HUDEP-2 (cell line): ENCODE measurements around the gene KIFBP.
"Not testable (repeated sequence)": the region's sequence is repeated elsewhere in the genome, so short reads cannot be mapped to it uniquely, and the experiment has no call there.

ENCODE experiments used
- DNase-seq, 76 experiments: peaks; one replicate each; lab custom pipeline; 2025; ENCODE audit not compliant: unreplicated experiment in 76 of 76; lab: John Stamatoyannopoulos, UW

The KIFBP gene, protein sequence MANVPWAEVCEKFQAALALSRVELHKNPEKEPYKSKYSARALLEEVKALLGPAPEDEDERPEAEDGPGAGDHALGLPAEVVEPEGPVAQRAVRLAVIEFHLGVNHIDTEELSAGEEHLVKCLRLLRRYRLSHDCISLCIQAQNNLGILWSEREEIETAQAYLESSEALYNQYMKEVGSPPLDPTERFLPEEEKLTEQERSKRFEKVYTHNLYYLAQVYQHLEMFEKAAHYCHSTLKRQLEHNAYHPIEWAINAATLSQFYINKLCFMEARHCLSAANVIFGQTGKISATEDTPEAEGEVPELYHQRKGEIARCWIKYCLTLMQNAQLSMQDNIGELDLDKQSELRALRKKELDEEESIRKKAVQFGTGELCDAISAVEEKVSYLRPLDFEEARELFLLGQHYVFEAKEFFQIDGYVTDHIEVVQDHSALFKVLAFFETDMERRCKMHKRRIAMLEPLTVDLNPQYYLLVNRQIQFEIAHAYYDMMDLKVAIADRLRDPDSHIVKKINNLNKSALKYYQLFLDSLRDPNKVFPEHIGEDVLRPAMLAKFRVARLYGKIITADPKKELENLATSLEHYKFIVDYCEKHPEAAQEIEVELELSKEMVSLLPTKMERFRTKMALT

DNA sequence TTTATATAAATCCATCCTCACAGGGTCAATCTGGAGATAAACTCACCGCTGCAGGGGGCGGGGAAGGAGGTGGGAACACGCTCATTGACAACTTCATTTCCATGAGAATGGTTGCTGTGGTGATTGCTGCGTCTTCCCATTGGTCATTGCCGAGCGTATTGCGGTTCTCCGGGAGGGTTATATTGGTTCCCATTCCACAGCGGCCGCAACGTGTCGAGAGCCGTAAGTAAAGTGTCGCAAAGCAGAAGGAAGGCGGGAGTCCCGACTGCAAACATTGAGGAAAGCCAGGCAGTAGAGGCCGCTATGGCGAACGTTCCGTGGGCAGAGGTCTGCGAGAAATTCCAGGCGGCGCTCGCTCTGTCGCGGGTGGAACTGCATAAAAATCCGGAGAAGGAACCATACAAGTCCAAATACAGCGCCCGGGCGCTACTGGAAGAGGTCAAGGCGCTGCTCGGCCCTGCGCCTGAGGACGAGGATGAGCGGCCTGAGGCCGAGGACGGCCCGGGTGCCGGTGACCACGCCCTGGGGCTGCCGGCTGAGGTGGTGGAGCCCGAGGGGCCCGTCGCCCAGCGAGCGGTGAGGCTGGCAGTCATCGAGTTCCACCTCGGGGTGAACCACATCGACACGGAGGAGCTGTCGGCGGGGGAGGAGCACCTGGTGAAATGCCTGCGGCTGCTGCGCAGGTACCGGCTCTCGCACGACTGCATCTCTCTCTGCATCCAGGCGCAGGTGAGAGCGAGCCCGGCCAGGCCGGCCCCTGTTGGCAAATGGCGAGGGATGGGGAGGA lies at the start of gene KIFBP:
Gene KIFBP, plus strand, starts transcription at position 274 of the 787 bp plus-strand sequence. Its CDS starts 30 bp downstream, at position 304.
- DNase-seq, result peak; percentile 24 to 96 (median 87)

DNA sequence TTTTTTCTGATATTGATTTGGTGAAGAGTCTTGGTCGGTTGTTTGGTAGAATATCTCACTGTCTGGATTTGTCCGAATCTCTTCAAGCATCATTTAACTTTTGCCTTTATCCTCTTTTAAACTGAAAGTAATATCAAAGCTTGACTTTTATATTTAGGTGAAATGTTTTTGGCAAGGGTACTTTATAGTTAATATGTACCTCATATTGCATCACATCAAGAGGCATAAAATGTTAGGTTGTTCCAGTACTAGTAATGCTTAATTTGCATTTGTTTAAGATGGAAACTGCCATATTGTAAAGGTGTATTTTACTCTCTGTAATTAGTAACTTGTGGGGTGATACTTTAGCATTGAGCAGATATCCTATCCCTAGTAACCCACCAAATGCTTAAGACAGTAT lies 49.7 kb upstream of the KIFBP start:
- no peak for DNase-seq

DNA sequence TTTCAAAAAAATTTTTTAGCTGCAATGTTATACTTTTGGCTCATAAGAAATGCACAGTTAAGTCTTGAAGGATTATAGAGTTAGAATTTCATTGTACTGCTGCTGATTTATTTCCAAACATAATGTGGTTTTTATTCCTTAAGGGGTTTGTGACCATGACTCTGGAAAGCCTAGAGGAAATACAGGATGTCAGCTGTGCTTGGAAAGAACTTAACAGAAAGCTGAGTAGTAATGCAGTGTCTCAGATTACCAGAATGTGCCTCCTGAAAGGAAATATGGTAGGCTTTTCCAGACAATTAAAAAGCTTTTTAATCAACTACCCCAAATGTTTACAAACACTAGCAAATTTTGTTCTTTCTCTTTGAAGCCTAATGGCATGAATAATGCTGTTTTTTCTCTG lies 47.7 kb upstream of the KIFBP start:
- DNase-seq, result not testable (repeated sequence)

DNA sequence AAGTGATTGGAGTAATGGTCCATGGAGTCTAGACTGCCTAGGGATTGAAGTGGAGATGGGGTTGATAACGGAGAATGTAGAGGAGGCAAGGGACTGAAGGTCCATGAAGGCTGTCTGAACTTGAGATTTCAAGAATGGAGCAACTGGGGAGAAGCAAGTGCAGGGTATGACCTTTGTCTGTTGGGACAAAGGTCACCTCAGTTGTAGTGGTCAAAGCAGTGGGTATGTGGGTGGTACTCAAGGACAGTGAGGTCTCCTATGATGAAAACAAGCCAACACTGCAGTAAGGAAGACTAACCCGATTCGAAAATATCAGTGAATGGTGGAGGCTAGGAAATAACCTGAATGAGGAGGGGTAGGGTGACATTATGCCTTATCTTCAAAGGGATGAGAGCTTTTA lies 38.0 kb upstream of the KIFBP start:
- DNase-seq, result no peak

DNA sequence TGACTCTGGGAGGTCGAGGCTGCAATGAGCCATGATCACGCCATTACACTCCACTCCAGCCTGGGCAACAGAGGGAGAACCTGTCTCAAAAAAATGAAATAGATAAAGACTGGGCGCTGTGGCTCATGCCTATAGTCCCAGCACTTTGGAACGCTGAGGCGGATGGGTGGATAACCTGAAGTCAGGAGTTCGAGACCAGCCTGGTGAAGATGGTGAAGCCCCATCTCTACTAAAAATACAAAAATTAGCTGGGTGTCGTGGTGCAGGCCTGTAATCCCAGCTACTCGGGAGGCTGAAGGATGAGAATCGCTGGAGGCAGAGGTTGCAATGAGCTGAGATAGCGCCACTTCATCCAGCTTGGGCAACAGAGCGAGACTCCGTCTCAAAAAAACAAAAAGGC lies 33.7 kb upstream of the KIFBP start:
- DNase-seq, result no peak

DNA sequence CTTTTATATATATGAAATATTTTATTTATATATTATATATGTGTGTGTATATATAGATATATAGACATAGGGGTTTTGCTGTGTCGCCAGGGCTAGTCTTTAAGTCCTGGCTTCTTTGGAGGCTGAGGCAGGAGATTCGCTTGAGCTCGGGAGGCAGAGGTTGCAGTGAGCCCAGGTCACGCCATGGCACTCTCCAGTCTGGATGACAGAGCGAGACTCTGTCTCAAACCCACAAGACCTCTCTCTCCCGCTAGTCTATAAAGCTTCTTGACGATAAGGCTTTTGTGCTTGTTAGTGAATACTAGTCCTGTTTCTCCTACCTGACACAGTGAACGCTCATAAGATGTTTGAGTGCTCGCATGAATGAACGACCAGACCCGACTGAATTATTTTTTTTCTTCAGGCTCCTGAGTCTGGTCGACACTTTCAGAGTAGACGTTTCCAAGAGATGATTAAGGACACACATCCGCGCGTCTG lies 33.2 kb upstream of the KIFBP start:
- peak in 33 of 76 experiments; percentile 7 to 75 (median 39) for DNase-seq

DNA sequence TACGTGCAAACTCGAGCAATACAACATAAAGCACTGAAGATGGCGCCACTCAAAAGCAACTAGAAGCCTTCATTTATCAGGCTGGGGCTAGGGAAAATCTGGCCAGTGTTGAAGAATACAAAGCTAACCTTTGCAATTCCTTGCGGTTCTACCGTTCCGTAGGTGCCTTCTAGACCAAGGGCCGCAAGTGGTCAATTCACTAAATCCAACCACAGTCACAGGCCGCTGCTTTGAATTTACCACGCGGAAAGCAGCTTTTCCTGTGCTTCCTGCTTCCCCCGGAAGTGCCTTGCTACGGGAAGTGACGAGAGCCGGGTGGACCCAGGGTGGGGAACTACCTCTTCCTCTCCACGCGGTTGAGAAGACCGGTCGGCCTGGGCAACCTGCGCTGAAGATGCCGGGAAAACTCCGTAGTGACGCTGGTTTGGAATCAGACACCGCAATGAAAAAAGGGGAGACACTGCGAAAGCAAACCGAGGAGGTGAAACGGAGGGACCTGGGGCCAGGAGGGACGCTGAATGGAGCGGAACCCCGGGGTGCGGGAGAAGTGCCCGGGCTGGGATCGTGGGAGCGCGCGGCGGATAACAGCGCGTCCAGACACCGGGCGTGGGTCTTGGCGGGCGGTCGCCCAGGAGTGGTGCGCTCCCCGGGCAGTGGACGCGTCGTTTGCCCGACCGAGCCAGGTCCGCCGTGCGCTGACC lies 32.6 kb upstream of the KIFBP start, which contains the start of gene DDX21:
Gene DDX21, plus strand, starts transcription at position 339 of the 701 bp plus-strand sequence. Its CDS starts 56 bp downstream, at position 395.
- DNase-seq, result peak; percentile 31 to 91 (median 82)

DNA sequence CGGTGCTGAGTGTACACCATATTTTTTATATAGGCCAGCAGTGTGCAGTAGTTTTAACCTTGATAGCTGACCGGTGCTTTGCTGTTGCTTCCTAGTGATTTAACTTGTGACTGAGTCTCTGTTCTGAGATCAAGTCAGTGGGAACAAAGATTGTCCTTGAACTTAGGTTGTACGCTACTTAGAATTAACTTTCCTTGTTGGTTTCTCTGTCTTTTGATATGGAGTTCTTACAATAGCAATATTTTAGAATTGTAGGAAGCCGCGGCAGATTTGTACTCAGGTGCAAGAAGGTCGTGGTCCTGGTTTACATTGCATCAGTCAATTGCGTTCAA lies 31.4 kb upstream of the KIFBP start:
- no peak for DNase-seq

DNA sequence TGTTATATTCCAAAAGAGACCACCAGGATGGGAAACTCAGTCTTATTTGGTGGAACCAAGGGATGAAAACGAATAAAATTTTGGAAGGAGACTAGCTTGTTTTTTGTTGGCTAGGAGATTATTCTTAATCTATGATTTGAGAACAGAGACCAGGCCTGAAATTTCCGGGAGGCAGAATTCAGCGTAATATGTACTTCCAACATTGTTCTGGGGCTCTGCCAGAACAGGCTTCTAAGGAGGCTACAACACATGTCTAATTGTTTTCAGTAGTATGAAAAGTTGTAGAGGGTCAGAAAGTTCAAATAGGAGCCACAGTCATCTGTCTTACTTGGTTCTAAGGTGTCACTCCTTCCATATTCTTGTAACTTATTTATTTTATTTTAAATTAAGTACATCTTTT lies 30.9 kb upstream of the KIFBP start:
- peak in 3 of 76 experiments; percentile 17 to 20 (median 17) for DNase-seq

DNA sequence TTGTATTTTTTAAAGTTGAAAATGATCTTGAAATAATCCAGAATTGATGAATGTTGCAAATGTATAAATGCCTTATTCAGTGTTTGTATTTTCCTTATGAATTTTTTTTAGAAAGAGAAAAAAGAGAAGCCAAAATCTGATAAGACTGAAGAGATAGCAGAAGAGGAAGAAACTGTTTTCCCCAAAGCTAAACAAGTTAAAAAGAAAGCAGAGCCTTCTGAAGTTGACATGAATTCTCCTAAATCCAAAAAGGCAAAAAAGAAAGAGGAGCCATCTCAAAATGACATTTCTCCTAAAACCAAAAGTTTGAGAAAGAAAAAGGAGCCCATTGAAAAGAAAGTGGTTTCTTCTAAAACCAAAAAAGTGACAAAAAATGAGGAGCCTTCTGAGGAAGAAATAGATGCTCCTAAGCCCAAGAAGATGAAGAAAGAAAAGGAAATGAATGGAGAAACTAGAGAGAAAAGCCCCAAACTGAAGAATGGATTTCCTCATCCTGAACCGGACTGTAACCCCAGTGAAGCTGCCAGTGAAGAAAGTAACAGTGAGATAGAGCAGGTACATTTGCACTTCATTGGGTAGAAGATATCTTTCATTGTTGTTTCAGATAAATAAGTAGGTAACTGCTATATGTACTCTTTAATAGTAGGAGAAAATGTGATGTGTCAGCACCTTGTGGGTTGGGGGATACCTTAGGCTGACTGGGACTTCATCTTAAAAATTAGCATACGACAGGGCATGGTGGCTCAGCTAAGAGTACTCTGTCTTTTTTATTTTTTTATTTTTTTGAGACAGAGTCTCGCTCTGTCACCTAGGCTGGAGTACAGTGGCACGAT lies 28.7 kb upstream of the KIFBP start:
- DNase-seq, result no peak

DNA sequence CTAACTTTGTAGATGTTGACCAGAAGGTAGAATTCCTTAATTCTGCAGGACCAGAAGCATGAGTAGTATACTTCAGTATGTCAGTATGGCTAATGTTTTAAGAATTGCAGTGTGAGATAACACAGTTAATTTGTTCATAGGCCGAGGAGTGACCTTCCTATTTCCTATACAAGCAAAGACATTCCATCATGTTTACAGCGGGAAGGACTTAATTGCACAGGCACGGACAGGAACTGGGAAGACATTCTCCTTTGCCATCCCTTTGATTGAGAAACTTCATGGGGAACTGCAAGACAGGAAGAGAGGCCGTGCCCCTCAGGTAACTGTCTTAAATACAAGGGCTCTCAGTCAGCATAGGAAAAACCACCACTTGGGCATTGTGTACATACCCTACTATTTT lies 25.5 kb upstream of the KIFBP start:
- no peak for DNase-seq

DNA sequence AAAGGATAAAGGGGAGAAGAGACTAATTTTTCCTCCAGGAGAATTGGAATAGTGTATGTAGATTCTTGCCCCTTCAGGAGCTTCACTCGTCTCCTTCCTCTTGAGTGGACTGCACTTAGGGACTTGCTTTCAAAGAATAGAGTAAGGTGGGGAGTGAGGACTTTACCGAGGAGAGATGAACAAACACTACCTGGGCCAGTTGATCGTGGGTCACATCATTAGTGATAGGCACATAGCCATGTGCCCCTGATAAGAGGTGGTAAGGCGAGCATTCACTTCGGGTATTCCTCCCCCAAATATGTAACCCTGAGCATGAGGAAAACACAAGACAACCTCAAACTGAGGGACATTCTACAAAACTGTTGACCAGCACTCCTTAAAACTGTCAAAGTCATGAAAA lies 14.6 kb upstream of the KIFBP start:
- DNase-seq, result no peak

DNA sequence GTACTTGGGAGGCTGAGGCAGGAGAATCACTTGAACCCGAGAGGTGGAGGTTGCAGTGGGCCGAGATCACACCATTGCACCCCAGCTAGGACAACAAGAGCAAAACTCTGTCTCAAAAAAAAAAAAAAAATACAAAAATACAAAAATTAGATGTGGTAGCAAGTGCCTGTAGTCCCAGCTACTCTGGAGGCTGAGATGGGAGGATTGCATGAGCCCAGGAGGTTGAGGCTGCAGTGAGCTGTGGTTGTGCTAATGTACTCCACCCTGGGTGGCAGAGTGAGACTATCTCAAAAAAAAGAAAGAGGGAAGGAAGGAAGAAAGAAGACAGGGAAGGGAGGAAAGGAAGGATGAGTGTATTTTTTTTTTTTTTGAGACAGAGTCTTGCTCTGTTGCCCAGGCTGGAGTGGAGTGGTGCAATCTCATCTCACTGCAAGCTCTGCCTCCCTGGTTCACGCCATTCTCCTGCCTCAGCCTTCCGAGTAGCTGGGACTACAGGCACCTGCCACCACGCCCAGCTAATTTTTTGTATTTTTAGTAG lies 12.6 kb upstream of the KIFBP start:
- not testable (repeated sequence) for DNase-seq

DNA sequence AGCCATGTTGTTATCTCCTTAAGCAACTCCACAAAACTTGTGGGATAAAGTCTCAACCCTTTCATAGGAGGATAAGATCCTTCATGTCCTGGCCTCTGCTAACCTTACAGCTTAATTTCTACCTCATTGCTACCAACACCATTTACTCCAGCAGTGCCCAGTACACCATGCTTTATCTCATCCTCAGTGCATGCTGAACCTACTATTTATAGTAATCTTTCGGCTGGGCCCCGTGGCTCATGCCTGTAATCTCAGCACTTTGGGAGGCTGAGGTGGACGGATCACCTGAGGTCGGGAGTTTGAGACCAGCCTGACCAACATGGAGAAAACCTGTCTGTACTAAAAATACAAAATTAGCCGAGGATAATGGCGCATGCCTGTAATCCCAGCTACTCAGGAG lies 8.9 kb upstream of the KIFBP start:
- not testable (repeated sequence) for DNase-seq

DNA sequence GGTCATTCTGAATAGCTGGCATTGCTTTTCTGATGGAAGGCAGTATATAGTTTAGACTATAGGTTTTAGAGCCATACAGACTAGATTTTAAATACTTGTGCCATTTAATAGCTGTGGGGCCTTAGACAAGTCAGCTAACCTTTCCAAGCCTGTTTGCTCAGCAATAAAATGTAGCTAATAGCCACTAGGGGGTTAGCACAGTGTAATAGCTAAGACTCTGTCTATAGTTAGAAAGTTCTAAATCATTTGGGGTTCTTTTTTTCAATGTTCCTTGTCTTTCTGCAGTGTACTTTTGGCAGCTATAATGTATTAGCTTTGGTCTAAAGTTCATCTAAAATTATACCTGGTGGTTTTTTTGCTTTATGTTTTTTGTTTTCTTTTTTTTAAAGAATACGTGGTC lies 7.5 kb upstream of the KIFBP start:
- no peak for DNase-seq

DNA sequence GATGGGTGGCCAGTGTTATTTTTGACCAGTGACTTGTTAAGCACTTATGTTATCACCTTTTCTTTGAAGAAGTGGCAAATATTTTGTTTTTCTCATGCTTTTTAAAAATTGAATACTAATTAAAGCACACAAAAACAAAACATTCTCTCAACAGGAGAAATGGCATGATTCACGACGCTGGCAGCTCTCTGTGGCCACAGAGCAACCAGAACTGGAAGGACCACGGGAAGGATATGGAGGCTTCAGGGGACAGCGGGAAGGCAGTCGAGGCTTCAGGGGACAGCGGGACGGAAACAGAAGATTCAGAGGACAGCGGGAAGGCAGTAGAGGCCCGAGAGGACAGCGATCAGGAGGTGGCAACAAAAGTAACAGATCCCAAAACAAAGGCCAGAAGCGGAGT lies 6.2 kb upstream of the KIFBP start:
- DNase-seq, result no peak

DNA sequence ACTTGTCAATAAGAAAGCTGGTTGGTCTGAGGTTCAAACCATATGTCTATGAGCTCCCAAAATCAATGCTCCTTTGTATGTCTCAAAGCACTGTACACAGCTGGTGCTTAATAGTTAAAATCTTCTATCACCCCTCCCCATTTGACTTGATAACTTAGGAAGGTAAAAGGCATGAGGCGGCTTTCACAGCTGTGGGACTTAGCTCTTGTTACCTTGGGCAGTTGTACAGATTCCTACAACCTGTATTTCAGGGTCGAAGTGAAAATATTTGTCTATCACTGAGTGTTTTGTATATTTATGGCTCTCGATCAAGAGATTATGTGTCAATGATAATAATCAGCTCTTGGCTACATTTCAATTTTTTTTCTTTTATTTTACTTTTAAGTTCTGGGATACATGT lies 992 bp upstream of the KIFBP start:
- no peak for DNase-seq

DNA sequence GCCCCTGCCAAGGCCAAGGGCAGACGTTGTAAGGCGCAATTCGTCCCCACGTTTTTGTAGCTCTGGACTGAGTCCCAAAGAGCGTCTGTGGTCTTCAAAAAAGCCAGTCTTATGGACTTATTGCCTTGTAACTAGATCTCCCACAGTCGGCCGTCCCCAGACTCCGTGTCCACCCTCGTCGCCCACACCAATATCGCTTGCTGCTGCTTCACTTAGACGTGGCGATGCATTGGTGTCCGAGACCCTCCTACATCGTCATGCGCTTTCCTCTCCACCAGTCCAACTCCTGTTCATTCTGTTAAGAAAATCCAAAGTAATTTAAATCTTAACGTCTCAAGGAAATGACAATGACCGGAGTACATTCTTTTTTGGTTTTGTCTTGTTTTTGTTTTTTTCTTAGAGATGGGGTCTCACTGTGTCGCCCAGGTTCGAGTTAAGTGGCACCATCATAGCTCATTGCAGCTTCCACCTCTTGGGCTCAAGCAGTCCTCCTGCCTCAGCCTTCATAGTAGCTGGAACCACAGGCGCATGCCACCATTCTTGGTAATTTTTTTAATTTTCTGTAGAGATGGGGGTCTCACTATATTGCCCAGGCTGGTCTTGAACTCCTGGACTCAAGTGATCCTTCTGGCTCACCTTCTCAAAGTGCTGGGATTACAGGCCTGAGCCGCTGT lies 851 bp downstream of the KIFBP start:
- no peak for DNase-seq
